Heart left ventricle (tissue), 13 donors: Measurements from ENCODE around the gene TEDC2.

Source experiments
- POLR2A ChIP-seq, 2 donors: fragments of 450-650 bp; IDR thresholded peaks; one replicate each; pipeline ENCODE4 v1.6.1; 2017; ENCODE audit warnings: antibody characterized with exemption in 2 of 2, mild to moderate bottlenecking in 2 of 2, moderate library complexity in 2 of 2
- TF ChIP-seq, protein P1 (sequence below), 12 donors: fragments of 200-600 bp; sonication (generic) in 4 of 12; IDR thresholded peaks; one replicate each; pipeline versions ENCODE4 v1.5.0 to v1.8.0; 2018 to 2022; ENCODE audit warnings: antibody characterized with exemption in 12 of 12, mild to moderate bottlenecking in 5 of 12
- donor health status: ischemic (EF 13 %, LVEDD 7.1; RV severe dilation, severe dysfunction).
- donor health status: DM: no; HTN: yes; CAD: no.
- donor health status: DM: no; HTN: no; CAD: no.
- donor health status: ischemic (EF 25% LVEDD 6.9; RV normal size, moderate dysfunction).
- donor health status: ischemic (EF 25% LVEDD 5.7; RV mildly dilated, moderate dysfunction).
- donor health status: ischemic (EF 35%, LVEDD 5.7; RV mildly dilated, moderate dysfunction).
- donor health status: nonischemic (EF 11% LVEDD 7.7; RV severe dilation, severe dysfunction).
- donor health status: DM: yes; HTN: yes; CAD: no.
- donor health status: PGD.
- donor health status: ischemic (EF 29% LVEDD 5.4; RV normal size, mild dysfunction).
- donor health status: nonischemic (EF 23%, LVEDD 6.1; RV moderate dilation, normal function).

GRCh38 chr16:2466667-2467527 lies 7.0 kb downstream of the TEDC2 start:
- TF ChIP-seq, protein P1, sequence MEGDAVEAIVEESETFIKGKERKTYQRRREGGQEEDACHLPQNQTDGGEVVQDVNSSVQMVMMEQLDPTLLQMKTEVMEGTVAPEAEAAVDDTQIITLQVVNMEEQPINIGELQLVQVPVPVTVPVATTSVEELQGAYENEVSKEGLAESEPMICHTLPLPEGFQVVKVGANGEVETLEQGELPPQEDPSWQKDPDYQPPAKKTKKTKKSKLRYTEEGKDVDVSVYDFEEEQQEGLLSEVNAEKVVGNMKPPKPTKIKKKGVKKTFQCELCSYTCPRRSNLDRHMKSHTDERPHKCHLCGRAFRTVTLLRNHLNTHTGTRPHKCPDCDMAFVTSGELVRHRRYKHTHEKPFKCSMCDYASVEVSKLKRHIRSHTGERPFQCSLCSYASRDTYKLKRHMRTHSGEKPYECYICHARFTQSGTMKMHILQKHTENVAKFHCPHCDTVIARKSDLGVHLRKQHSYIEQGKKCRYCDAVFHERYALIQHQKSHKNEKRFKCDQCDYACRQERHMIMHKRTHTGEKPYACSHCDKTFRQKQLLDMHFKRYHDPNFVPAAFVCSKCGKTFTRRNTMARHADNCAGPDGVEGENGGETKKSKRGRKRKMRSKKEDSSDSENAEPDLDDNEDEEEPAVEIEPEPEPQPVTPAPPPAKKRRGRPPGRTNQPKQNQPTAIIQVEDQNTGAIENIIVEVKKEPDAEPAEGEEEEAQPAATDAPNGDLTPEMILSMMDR (IDR thresholded peaks at IDR 0.05), result no peak
- no peak for TF ChIP-seq POLR2A (IDR thresholded peaks at IDR 0.05)
